ENCODE results near the gene VTI1A. TPM values are rescaled to one million over a fixed set of nuclear protein-coding genes. Genes with fewer than 3 reads are reported as not detected.

Gene VTI1A
- total and polyA plus RNA-seq, 9 of the 15 experiments (the other 6 are each of a cell fraction or from before 2014, with no cell fraction given): 9.3 to 21.4 (median 16.0) TPM

- Histone ChIP-seq H3K36me3 (ENCODE audit: control insufficient read depth, insufficient read depth, low read length) (no peaks in the 10 kb centered on the region), H3K4me1 (replicated peaks in 1 of 2; ENCODE audit: control insufficient read depth in 2 of 2, insufficient read depth in 2 of 2, low read length in 2 of 2) (no peaks in the 10 kb centered on the region), H3K4me2 (ENCODE audit: insufficient read depth, low read length) (no peak overlapping the region), H4K20me1 (replicated peaks; ENCODE audit: control insufficient read depth, insufficient read depth, low read length) (no peaks in the 10 kb centered on the region), H3K9me3 (replicated peaks; ENCODE audit: control insufficient read depth, insufficient read depth, low read depth, low read length) (no peaks in the 10 kb centered on the region), H3K79me2 (ENCODE audit: control insufficient read depth, insufficient read depth, low read length) (no peaks in the 10 kb centered on the region), H3K9ac (ENCODE audit: insufficient read depth in 1 of 2, low read depth in 2 of 2, low read length in 2 of 2) (no peak overlapping the region), H2AFZ (ENCODE audit: low read depth, low read length) (no peak overlapping the region), H3K27ac (ENCODE audit: extremely low read depth, low read depth, low read length) (no peak overlapping the region), H3K9me1 (ENCODE audit: control insufficient read depth, insufficient read depth, low read length) (no peaks in the 10 kb centered on the region), H3K4me3 (no peak overlapping the region), H3K27me3 (ENCODE audit: control insufficient read depth in 2 of 2, insufficient read depth in 2 of 2, low read length in 2 of 2) (no peaks in the 10 kb centered on the region)
- CTCF ChIA-PET (ENCODE audit: low intra/inter-chr PET ratio): interaction anchor here (0.6 kb wide), 1 partner anchor 595 kb away, joined by 3 read pairs; no protein-coding TSS in a partner anchor
- no TSS peak for BruUV-seq (replicated peaks)
- POLR2A ChIA-PET: no interaction called here
- no peak for ATAC-seq
- intact Hi-C loops (cut with micrococcal nuclease) (no loop called here), in situ Hi-C loops (cut with MboI) (no loop called here)
- WGBS (ENCODE audit: insufficient coverage, low coverage, missing lambda C conversion rate): 76% methylated on average over 5 of the region's 6 CpGs
- FAIRE-seq: no peak
- no peak for DNase-seq (ENCODE audit: extremely low read depth in 1 of 4, low spot score in 3 of 4)
- TF ChIP-seq XRCC3 (IDR thresholded peaks at IDR 0.05) (no peak), ZNF551 (CRISPR knock-in tag; IDR thresholded peaks at IDR 0.05) (no peak), RFX7 (CRISPR knock-in tag; IDR thresholded peaks at IDR 0.05) (no peak), JUNB (CRISPR knock-in tag; conservative IDR thresholded peaks at IDR 0.05) (no peak), PYGO2 (tag; IDR thresholded peaks at IDR 0.05) (no peak), ZNF740 (CRISPR knock-in tag; IDR thresholded peaks at IDR 0.05) (no peak), ZNF740 (tag; IDR thresholded peaks at IDR 0.05) (no peak), ZBTB26 (CRISPR knock-in tag; IDR thresholded peaks at IDR 0.05) (no peak), ZBTB2 (IDR thresholded peaks at IDR 0.05) (no peak), TAF15 (IDR thresholded peaks at IDR 0.05; ENCODE audit: low read depth, low read length) (no peak), MED1 (CRISPR knock-in tag; IDR thresholded peaks at IDR 0.05; ENCODE audit: borderline replicate concordance) (no peak), ZNF512 (tag; IDR thresholded peaks at IDR 0.05) (no peak), CTCFL (IDR thresholded peaks at IDR 0.05; ENCODE audit: borderline replicate concordance, insufficient read depth, low read depth, low read length, poor library complexity, severe bottlenecking) (no peak), MIER1 (IDR thresholded peaks at IDR 0.05; ENCODE audit: low read depth) (no peak)
Observed at GRCh38 chr10:112531421-112531820, 84.4 kb downstream of the VTI1A start.

Measured in K562 (cell line).